Keratinocyte (primary cell): ENCODE data around the gene CFAP299.

Source experiments
- CTCF ChIP-seq, 3 experiments: IDR thresholded peaks in 1 of 3; conservative IDR thresholded peaks in 1 of 3; optimal IDR thresholded peaks in 1 of 3; 2 replicates in 2 of 3; 3 replicates in 1 of 3; pipeline versions ENCODE3 to v1.5.1; 2011; ENCODE audit warnings: low read length in 3 of 3, mild to moderate bottlenecking in 3 of 3, moderate library complexity in 2 of 3, control low read depth in 1 of 3, inconsistent platforms in 1 of 3; ENCODE audit not compliant: insufficient read depth in 2 of 3; ENCODE audit errors: extremely low read depth in 1 of 3
- EZH2 ChIP-seq: IDR thresholded peaks from one replicate; pipeline ENCODE4 v1.6.1; 2012; ENCODE audit warnings: inconsistent platforms, mild to moderate bottlenecking, low read length, moderate library complexity

GRCh38 chr4:80385397-80386280 is 50.1 kb downstream of the CFAP299 start:
- TF ChIP-seq CTCF (optimal IDR thresholded peaks at IDR 0.05 in 1 of 3, IDR thresholded peaks at IDR 0.05 in 1 of 3, conservative IDR thresholded peaks at IDR 0.05 in 1 of 3; ENCODE audit: extremely low read depth in 1 of 3, insufficient read depth in 2 of 3, low read length in 3 of 3) (no peak), EZH2 (no peak)
